GM19035 (cell line): ENCODE results near the gene ENPP6.

ENCODE experiments used
- ATAC-seq: cut with Tn5 transposase; IDR thresholded peaks from one replicate; pipeline ENCODE4 v1.9.1; 2021; ENCODE audit not compliant: unreplicated experiment

Gene ENPP6

DNA sequence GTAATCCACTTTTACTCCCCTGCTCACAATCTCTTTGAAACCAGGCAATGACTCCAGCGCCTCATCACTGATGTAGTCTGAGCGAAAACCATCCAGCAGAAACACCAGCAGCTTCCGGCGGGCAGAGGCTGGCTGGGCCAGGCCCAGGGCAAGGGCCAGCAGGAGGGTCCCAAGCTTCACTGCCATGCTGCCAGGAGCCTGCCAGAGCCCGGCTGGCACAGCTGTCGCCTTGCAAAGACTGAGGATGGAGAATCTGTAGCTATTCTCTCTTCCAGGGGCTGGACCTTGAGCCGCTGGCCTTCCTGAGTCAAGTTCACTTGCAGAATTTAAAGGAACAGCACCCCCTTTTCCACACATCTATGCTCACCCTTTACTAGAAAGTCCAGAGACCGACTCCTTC lies at the start of gene ENPP6:
Gene ENPP6 (minus strand): TSS at position 240 of the 400 bp plus-strand sequence. CDS start 54 bp downstream, at position 186.
- ATAC-seq = no peak

DNA sequence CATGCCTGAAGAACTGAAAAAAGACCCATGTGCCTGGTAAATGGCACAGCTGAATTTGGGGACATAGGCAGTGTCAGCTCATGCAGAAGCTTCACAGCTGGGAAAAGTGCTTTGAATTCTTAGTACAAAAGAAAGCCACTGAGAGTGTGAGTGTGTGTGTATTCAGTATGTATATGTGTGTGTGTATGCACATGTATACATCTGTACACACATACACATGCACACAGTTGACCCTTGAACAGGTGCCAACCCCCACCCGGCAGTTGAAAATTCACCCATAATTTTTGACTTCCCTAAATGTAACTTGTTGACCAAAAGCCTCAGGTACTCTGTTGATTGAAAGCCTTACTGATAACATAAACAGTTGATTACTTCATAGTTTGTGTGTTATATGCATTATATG lies 49.5 kb upstream of the ENPP6 start:
- no peak for ATAC-seq

DNA sequence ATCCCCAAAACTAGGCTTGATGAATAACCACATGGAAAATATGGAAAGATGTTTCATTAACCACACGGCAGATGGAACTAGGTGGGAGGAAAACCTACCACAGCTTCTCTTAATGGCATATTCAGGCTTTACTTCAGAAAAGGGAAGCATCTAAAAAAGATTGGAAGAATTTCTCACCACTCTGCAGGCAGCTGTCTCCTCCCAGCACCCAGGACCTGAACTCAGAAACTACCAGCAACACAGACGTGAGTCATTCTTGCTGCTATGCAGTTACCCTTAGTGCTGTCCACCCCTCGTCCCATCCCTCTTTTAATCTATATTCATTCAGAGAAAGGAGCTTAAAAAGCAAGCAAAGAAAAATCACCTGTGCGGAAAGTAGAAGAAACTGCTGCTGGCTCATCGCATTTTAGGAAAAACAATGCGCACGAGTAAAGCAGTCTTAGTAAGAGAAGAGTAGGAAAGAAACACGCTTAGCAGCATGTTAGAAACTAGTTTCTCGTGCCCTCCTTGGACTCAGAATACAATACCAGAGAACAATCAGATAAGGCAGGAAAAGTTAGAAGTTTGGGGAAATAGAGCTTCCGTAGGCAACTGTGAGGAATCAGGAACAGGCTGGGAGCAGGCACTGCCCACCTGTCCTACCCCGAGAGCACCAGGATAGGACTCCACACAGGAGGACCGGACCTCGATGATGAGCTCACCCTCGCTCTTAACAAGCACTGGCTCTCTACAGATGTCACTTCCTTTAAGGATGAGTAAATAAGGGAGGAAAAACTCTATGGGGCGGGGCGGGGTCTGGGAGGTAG lies 48.1 kb upstream of the ENPP6 start:
- no peak for ATAC-seq

DNA sequence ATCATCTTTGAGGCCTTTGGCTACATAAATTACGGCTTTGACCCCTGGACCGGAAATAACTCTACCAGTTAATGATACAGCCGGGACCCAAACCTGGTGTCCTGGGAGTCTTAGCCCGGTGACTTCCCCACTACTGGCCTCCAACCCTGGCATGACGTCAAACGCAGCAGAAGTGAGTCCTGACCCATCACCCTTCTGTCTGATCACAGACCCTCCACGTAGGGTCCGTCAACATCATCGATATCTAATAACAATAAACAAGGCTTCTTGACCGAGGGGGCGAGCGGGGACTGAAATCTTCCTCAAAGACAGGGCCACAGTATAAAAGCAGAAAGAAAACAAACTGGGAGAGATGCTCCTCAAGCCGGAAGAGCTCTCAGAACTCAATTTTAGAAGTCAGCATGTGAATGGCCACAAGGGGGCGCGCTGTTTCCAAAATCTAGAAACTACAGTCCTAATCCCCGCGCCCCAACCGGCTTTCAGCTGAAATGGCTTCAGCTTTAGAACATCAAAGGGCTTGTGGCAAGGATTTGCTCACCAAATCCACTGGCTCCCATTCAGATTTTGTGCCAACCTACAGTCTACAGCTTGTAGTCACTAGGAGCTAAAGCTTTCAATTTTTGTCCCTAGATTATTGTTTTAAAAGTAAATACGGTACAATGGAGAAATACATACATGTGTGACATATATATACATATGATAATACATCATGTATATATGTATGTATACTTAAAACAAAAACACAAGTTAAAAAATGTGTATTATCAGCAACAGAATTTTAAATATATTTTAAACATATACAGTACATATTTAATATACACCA lies 46.4 kb upstream of the ENPP6 start:
- ATAC-seq = peak; percentile 36

DNA sequence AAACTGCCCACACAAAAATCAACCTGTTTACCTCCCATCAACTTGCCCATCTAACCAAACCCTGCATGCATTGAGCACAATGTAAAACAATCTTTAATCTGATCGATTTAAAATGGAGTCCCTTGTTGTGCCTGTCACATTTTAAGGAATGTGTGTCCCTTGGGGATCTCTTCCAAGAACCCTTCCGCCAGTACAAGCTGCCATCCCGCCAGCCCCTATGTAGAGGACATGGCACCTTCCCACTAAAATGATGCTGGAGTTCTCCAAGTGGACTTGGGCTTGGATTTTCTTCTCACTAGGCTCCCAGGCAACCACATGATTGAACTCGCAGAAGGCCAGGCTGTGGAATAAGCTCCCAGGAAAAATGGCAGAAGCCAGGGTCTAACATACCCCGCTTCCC lies 45.8 kb upstream of the ENPP6 start:
- ATAC-seq = no peak

DNA sequence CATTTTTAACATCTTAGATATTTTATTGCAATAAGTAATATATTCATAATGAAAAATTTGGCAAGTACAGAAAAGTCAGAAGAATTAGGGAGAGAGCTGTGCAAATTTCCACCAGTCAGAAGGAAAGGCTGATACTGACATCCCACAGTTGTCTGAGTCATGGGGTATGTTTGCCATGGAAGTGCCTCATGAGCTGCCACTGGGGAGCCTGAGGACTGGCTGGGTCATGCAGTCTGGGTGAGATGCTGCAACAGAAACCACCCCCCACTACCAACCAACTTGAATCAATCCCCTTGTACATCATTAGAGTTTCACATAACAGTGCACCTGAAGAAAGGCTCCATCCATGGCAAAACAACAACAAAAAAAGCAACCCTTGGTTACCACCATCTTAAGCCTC lies 45.2 kb upstream of the ENPP6 start:
- no peak for ATAC-seq

DNA sequence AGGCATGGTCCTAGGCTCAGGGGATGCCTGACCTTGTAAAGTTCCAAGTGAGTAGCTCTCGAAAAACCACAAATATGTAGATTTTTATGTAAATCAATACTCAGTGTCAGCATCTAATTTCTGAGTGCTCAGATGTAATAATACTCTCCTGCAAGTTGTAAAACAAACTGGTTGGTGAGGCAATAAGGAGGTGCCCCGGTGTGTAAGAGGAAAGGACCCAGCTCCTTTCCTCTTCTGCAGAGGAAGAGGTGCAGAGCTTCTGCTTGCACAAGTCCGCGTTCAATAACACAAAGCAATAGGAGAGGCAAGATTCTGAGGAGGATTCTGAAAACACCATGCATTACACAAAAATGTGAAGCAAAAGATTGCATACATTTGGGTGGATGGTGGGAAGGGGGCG lies 43.6 kb upstream of the ENPP6 start:
- no peak for ATAC-seq

DNA sequence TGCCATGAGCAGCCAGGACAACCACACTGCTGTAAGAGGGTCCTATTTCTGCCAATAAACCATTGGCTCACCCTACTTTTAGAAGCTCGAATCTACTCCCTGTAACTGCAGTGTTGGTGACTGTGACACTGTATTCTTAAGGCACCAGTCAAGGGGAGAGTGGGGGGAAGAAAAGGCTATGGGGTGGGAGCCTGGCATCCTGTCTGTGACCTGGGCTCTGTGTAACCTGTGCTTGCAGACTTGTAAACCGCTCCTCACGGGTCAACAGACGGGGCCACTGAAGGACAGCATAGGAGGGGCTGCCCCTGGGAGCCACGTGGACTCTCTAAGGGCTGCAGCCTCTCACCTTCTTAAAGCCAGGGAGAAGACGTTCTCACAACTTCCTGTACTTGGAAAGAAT lies 42.2 kb upstream of the ENPP6 start:
- ATAC-seq = no peak

DNA sequence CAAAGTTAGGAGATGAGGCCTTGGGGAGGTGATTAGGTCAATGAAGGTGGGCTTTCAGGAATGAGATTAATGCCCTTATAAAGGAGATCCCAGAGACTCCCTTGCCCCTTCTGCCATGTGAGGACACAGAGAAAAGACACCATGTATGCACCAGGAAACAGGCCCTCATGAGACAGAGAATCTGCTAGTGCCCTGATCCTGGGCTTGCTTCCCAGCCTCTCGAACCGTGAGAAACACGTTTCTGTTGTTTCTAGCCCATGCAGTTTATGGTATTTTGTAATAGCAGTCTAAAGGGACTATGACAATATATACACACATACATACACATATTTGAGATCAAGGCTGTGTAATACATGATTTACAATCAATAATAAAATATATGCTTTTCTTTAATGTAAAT lies 41.4 kb upstream of the ENPP6 start:
- no peak for ATAC-seq

DNA sequence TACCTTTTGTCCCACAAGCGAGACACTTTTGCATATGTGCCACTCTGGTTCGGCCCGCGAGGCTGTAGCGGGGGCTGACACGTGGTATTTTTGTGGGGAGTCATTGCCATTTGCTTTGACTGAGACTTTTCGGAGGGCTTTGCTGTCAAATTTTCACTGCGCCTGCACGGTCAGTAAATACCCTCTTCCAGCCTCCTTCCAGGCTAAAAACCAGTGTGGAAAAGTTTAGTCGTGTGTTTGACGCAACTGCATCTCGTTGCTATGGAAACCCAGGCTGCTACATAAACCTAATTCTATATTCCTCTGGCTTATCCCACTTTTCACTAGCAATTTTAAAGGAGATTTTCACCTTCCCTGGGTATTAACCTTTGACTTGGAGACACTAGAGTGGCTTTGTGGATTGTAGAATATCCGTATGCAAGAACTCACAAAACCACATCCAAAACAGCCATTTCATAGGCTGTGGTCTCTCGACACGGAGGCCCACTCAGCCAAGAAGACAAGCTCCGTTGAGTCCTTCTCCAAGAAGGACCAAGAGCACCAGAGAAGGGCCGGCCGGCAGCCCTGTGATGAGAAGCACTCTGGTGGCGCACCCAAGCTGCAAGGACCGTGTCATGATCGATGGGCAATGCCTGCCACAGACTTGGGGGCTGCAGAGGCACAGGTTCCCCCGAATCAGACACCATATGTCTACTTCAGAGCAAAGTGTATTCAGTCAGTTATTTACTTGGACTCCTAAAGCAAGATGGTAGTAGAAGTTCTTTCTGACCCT lies 38.4 kb upstream of the ENPP6 start:
- no peak for ATAC-seq

DNA sequence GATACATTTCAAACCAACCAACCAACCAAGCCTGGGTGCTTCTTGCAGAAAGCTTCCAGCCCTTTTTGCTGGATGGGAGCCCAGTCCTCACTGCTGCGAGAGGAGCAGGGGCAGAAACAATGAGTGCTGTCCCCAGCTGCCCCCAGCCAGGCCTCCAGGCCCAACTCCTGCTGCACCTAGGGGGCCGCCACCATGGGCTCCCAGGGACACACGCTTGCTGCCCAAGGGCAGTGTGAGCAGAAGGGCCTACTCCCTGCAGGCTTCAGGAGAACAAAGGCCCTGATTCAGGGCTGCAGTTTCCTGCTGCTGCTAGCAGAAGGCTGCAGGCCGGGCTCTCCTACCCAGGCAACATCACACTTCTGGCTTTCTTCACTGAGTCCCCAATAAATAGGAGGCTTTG lies 37.7 kb upstream of the ENPP6 start:
- ATAC-seq = no peak

DNA sequence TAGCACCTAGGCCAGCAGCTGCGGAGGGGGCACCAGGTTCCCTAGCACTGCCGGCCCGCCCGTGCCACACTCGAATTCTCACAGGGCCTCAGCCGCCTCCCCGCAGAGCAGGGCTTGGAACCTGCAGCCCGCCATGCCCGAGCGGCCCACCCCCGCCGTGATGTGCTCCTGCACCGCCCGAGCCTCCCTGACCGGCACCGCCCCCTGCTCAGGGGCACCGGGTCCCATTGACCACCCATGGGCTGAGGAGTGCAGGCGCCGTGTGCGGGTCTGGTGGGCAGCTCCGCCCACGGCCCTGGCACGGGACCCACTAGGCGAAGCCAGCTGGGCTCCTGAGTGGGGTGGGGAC lies 35.4 kb upstream of the ENPP6 start:
- ATAC-seq = no peak

DNA sequence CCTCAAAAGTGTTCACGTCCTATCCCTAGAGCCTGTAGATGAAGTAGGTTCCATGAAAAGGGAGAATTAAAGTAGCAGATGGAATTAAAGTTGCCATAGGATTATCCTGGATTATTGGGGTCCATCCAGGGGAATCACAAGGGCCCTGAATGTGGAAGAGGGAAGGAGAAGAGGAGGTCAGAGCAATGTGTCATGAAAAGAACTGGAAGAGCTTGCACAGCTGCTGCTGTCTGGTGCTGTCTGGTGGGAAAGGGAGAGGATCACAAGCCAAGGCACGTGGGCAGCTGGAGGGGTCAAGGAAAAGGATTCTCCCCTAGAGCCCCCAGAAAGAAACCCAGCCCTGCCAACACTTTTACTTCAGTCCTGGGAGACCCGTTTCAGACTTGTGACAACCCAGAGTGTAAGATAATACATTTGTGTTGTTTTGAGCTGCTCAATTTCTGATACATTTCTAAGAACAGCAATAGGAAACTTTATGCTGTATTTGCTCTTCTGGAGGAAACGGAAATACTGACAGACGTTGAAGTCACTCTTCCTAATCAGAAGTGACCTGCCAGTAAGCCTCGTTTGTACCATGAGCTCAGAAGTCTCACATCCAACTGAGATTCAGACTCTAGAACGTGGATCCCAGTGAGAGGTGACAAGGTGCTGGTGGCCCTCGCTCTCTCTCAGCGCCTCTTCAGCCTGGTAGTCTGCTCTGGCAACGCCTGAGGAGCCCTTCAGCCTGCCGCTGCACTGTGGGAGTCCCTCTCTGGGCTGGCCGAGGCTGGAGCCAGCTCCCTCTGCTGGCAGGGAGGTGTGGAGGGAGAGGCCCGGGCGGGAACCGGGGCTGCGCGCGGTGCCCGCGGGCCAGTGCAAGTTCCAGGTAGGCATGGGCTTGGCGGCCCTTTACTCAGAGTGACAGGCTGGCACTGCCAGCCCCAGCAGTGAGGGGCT lies 34.7 kb upstream of the ENPP6 start:
- ATAC-seq = no peak

DNA sequence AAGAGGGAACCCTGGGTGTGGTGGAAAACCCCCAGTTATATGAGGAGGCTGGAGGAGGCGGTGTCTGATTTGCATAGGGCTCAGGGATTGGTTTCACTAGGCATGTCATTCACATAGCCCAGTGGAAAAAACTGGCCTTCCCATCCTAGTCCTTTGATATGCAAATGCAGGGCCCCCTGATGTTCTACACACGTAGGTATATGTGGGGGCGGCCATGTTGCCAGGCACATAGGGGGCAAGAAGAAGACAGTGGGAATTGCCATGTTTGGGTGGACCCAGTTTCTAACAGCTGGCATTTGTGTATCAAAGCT lies 34.0 kb upstream of the ENPP6 start:
- ATAC-seq = no peak

DNA sequence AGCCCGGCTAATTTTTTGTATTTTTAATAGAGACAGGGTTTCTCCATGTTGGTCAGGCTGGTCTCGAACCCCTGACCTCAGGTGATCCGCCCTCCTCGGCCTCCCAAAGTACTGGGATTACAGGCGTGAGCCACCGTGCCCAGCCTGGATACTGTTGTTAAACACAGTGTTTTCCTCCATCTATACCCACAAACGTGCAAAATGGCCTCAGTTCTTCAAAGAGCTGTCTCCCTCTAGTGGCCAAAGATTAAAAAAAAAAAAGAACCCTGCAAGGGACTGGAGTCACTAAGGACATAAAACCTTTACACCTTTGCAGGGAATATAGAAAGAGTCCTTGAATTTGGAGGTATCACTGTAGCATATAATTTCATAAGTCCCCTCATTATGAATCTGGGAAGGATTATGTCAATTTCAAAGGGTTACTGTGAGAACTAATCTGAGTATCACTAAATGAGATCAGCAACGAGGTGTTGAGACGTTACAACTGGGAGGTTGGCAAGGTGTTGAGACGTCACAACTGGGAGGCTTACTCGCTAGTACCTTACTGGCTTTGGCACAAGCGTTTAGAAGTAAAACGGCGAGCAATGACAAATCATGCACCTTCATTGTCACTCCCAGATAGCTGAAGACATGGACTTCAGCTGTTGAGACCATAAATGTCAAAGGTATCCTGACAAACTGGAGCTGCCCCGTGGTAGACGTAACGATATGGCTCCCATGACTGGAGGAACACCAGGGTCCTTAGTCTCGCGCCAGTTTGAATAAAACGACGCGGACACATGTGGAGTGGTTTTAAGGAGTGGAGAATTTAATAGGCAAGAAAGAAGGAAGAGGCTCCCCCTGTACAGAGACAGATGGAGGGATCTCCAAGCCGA lies 33.4 kb upstream of the ENPP6 start:
- ATAC-seq = peak; percentile 58

DNA sequence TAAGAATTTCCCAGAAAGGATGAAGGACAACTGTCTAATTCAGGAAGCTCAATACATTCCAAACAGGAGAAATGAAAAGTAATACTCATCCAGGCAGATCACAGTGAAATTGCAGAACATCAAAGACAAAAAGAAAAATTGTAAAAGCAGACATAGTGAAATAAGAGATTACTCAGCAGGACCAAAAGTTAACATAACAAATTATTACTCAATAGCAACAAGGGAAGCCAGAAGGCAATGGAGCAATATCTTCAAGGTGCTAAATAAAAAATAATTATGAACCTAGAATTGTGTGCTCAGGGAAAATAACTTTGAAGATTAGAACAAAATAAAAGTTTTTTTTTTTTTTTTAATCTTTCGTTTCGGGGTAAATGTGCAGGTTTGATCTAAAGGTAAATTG lies 30.5 kb upstream of the ENPP6 start:
- ATAC-seq = no peak

DNA sequence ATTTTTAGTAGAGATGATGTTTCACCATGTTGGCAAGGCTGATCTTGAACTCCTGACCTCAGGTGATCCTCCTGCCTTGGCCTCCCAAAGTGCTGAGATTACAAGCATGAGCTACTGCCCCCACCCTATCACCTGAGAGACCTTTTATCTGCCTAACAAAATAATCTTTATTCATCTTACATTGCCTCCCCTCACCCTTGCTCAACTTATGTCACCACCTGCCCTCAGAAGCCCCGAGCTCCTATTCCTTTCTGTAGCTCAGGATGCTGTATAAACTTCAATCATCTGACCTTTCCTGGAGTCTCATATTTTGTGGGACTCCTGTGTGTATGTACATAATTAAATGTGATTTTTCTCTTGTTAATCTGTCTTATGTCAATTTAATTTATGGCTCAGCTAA lies 29.7 kb upstream of the ENPP6 start:
- no peak for ATAC-seq

DNA sequence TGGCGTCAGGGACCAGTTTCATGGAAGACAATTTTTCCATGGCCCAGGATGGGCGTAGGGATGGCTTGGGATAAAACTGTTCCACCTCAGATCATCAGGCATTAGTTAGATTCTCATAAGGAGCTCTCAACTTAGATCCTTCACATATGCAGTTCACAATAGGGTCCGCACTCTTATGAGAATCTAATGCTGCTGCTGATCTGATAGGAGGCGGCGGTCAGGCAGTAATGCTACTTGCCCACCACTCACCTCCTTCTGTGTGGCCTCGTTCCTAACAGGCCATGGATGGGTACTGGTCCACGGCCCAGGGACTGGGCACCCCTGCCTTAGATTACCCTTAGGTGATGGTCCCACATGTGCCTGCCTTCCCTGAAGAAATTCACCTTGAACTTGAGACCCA lies 28.8 kb upstream of the ENPP6 start:
- ATAC-seq = no peak

DNA sequence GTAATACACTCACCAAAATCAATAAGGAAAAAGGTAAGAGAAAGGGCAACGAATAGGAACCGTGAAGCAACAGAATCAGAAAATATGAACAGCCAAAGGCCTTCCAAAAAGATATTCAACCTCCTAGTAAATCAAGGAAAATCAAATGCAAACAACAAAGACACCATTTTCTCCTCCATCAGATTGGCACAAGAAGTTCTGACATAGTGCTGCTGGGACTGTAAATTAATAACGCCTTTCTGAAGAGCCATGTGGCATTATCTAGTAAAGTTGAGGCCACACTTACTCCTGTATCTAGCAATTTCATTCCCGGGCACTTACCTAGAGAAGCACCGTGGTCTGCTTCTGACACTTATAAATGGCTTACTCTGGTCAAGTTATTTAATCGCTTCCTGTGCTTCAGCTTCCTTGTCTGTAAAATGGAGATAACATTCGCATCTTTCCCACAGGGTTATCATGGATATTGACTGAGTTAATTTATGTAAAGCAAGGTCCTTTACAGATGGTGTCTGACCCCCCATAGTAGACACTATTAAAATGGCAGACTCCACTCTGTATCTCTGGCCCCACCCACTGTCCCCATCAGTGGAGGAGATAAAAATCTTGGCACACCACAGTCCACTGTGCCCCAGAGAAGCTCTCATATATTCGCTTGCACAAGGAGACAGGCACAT lies 20.5 kb upstream of the ENPP6 start:
- no peak for ATAC-seq
